Renal pelvis (tissue), 4 donors: ENCODE measurements around the gene C1QC. TPM values are rescaled to one million over a fixed set of nuclear protein-coding genes. Genes with fewer than 3 reads are reported as not detected.
"Not testable (repeated sequence)": the region's sequence is repeated elsewhere in the genome, so short reads cannot be mapped to it uniquely, and the experiment has no call there.

Experiments used
- DNase-seq: peaks from one replicate; pipeline ENCODE4 v3.0.0-alpha.2; 2013
- polyA plus RNA-seq, 3 donors: library from polyadenylated mRNA; unstranded; fragments of 120-200 nt; gene quantifications; one replicate each; pipeline ENCODE4 v1.2.1, GENCODE V29; 2013; ENCODE audit not compliant: insufficient read length in 3 of 3

Gene C1QC
- polyA plus RNA-seq, 3 donors, result 12.9 to 20.1 (median 15.7) TPM

DNA sequence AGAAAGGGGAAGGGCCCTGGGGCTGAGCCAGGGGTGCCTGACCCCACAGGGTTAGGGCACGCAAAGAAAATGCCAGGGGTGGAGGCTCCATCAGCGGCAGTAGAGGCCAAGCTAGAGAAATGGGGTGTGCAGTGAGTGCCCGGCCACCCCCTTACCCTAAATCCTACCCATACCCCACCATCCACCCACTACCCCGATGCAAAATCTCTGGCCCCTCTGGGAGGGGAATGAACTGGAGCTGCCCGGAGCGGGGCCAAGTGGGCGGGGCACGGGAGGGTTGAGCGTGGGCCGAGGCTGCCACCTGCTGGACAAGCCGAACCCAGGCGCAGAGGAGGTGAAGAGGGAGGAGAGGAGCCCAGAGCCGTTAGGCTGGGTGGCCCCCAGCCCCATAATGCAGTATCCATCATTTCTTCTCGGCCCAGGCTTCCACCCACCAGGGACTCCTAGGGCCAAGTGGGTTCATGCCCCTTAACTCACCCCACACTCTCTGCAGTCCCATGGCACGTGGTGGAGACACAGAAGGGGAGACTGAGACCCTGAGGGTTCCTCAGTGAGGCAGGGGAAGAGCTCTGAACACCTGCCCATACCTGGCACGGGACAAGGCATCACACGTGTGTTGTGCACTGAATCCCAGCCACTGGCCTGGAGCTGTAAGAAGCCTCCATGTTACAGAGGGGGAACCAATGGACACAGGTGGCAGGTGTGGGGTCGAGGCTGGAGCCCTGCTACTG lies 1.4 kb upstream of the C1QC start:
- DNase-seq, result peak; percentile 44

GRCh38 chr1:22643928-22644327 lies 495 bp downstream of the C1QC start:
- DNase-seq, result no peak

GRCh38 chr1:22645931-22646330 lies 2.5 kb downstream of the C1QC start:
- no peak for DNase-seq

DNA sequence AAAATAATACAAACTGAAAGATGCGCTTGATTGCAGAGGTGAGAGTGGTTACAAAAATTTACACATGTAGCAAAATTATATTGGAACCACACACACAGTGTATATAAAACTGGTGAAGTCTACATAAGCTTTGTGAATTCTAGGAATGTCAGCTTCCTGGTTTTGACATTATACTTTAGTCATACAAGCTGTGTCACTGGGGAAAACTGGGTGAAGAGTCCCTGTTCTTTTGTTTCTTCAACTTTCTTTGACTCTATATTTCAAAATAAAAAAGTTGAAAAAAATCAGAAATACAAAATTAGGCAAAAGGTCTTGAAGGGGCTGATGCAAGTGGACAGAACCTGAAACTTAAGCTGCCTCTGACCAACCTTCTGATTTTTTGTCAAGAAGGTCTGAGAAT lies 3.0 kb downstream of the C1QC start:
- no peak for DNase-seq

DNA sequence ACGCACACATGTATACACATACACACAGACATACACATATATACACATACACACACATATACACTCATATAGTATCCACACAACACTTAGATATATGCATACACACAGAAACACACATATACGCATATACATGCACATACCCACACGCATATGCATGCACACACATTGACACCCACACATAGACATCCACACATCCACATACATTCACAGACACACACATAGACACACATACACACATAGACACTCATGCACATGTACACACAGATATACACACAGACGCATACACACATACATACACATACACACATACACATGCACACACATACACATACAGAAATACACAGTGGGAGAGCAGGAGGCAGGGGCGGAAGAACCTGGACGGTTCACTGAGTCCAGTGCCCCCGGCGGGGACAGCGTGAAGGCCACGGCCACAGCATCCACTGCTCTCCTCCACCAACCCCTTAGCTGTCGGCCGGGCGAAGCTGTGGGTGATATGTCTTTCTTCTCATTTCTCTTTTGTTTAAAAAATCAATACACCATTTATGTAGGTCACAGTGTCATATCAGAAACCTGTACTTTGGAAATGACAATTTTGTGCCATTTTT lies 6.8 kb downstream of the C1QC start:
- DNase-seq, result no peak

DNA sequence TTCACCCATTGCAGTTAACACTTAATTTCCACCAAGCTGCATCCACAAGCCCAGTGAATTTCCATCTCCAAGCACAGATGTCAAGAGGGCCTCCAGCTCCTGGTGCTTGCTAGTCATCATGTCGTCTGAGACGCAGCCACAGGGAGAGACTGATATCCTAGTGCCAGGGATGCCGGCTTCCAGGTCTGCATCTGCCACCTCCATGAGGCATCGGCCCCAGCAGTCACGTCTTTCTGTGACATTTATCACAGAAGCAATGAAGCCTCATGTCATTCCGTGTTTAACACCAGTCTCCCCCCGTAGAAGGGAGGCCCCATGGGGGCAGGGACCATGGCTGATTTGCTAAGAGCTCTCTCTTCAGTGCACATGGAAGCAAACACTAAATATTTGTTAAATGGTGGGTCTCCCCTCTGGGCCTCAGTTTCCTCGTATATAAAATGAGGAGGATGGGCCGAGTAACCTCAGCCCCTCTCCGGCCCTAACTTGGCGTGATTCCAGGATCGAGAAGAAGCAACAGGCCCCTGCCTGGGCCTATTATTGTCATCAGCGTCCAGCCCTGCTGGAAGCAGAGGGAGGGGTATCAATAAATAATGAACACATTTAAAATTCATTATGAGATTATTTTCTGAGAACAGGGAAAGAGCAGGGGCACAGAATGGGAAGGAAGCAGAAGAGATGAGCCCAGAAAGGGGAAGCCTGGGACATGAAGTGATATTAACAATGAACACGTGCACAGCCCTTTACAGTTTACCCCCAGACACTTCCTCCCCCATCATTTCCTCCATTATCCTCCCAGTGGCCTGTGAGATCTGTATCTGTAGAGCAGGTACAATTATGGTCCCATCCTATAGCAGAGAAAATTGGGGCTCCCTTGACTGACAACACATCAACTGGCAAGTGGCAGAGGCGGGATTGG lies 8.8 kb downstream of the C1QC start:
- DNase-seq, result no peak

DNA sequence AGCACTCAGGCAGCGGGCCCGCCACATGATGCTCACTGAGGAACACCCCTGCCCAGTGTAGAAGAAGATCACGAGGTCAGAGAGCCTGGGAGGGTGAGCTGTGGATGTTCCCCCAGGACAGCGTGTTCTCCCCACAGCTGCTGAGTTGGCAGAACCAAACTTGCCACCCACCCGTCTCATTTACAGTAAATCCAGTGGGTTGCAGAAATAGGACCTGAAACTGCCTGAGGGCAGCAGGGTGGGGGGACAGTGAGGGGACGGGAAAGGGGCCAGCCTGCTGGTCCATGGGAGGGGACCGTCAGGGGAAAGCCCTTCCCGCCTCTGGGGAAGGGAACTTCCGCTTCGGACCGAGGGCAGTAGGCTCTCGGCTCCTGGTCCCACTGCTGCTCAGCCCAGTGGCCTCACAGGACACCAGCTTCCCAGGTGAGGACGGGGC lies 9.5 kb downstream of the C1QC start, which contains the start of gene C1QB:
C1QB (plus strand) TSS at position 356 of the 436 bp plus-strand sequence. CDS start 6,227 bp downstream, outside the sequence.
- DNase-seq, result no peak

- DNase-seq, result no peak
These were observed 11.3 kb downstream of the C1QC start for GRCh38 chr1:22654692-22655091.

DNA sequence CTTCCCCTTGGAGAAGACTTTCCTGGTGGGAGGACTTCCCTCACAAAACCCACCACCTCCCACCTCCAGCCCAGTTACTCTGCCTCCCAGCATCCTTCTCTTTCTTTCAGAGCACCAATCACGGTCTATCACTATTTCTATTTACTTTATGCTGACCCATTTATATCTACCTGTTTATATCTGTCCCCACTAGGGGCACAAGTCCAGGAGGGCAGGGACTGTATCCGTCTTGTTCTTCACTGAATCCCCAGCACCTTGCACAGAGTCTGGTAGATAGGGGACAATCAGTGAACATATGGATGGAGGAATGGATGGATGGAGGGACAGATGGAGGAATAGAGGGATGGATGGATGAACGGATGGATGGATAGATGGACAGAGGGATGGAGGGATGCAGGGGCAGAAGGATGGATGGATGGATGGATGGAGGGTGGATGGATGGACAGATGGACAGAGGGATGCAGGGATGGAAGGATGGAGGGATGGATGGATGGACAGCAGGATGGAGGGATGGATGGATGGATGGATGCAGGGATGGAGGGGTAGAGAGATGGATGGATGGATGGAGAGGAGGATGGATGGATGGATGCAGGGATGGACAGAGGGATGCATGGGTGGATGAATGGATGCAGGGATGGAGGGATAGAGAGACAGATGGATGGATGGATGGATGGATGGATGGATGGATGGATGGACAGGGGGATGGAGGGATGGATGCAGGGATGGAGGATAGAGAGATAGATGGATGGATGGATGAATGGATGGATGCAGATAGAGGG lies 15.1 kb downstream of the C1QC start:
- DNase-seq, result no peak

DNA sequence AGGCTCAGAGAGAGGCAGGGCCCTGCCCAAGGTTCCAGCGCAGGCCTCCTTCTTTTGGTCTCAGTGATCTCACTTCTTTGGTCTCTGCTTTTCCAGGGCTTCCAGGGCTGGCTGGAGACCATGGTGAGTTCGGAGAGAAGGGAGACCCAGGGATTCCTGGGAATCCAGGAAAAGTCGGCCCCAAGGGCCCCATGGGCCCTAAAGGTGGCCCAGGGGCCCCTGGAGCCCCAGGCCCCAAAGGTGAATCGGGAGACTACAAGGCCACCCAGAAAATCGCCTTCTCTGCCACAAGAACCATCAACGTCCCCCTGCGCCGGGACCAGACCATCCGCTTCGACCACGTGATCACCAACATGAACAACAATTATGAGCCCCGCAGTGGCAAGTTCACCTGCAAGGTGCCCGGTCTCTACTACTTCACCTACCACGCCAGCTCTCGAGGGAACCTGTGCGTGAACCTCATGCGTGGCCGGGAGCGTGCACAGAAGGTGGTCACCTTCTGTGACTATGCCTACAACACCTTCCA lies 17.3 kb downstream of the C1QC start:
- DNase-seq, result no peak

DNA sequence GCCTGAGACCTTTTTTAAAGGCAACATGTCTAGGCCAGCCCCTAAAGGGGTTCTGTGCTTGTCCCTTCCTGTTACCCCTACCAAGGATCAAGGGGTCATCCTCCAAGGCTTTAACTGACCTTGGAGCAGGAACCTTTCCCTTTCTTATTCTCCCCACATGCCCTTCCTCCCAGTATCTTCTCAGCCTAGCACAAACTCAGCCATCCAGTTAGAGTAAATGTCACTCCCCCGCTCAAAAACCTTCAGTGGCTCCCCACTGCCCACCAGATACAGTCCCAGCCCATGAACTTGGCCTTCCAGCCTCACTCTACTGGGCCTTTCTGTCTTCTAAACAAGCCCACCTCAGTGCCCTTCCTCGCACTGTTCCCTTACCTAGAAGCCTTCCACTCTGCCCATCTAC lies 18.4 kb downstream of the C1QC start:
- DNase-seq, result no peak

DNA sequence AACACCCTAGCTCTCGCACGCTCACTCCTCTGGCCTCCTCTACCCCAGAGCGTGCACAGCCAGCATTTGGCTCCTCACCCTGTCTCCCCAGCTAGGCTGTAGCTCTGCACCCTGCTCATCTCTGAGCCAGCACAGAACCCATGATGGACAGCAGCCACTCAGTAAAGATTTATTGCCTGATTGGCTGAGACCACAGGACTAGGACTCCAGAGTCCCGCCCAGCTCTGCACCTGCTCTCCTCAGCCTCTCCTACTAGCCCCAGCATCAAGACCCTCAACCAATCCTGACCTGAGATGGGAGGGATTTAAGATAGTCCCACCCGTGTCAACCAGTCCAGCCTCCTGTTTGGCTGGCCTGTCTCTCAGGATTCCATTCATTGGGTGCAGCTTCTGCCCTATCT lies 18.9 kb downstream of the C1QC start:
- no peak for DNase-seq

- DNase-seq, result no peak
These were observed 19.6 kb downstream of the C1QC start for GRCh38 chr1:22662986-22663408.

- DNase-seq, result no peak
These were observed 22.3 kb downstream of the C1QC start for GRCh38 chr1:22665752-22666151.

GRCh38 chr1:22666412-22666811 lies 23.0 kb downstream of the C1QC start:
- DNase-seq, result no peak

GRCh38 chr1:22668840-22669239 lies 25.4 kb downstream of the C1QC start:
- DNase-seq, result not testable (repeated sequence)

- no peak for DNase-seq
These were observed 27.0 kb downstream of the C1QC start for GRCh38 chr1:22670352-22670975.

DNA sequence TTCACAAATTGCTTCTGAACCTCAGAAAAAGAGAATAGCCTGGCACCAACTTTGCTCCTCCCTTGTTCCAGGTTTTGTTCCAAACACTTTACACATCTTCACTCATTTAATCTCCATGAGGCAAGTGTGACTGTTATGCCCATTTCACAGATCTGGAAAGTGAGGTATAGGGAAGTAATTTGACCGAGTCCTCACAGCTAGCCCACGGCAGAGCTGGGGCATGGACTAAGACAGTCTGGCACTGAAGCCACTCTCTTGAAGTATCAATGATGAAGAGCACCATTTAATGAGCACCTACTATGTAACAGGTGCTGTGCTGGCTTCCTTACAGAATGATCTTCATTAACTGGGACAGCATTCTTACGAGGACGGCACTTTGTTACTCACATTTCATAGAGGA lies 28.6 kb downstream of the C1QC start:
- DNase-seq, result no peak

DNA sequence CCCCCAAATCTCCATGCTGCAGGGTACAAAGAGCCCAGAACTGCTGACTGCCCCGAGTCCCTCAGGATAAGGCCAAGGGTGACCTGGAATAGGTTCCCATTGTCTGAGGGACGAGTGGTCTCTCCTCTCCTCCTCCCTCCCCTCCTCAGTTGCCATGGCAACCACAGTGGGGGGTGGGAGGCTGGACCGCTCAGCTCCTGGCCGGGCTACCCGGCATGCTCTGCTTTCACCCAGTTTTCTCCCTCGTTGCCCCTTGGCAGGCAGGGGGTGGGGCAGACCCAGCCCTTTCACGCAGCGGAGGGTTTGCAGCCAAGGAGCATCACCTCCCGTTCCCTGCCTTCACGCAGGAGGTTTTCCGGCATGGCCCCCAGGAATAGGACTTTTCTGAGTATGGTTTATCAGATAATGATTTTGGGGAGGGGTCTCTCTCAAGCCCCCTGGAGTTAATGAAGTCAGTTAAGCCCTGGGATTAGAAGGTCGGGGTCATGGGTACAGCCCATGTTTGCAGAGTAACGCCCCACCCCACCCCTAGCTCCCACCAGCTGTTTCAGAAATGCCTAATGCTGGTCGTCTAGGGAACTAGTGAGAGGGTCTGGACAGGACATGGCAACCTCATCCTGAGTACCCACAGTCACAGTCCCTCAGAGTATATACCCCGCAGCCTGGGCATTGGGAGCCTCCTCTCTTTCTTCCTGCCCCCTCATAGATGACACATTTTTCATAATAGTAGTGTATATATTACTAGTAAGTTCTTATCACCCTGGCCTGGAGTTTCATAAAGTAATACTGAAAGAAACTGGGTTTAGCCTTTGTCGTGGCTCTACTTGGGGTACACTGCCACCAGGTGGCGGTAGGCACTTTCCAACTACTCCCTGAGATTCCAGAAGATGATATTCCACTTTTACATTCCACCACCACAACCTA lies 30.3 kb downstream of the C1QC start:
- DNase-seq, result peak; percentile 54

GRCh38 chr1:22674410-22674749 lies 30.9 kb downstream of the C1QC start:
- no peak for DNase-seq
